GM12878 (cell line): ENCODE measurements around the gene CAMKMT. TPM values are rescaled to one million over a fixed set of nuclear protein-coding genes. Genes with fewer than 3 reads are reported as not detected.

Source experiments
- ATAC-seq: fragments of 200-7000 bp; cut with Tn5 transposase; 3 replicates; pipeline ENCODE4 v1.9.1; 2020; ENCODE audit warnings: mild to moderate bottlenecking, moderate library complexity
- BruUV-seq: library from RNA; stranded (reverse); fragments of 400-500 nt; replicated peaks from 2 replicates; lab custom pipeline; 2021; lab: Mats Ljungman, UMichigan
- CTCF ChIA-PET: fragments of 300-600 bp; sonication (Branson Sonifier 250); formaldehyde crosslinking; extraction: SDS; loops from one replicate; lab custom pipeline; 2021; ENCODE audit warnings: inconsistent platforms; lab: Yijun Ruan, JAX
- POLR2A ChIA-PET: fragments of 350-600 bp; formaldehyde crosslinking; extraction: SDS; loops from one replicate; lab custom pipeline; 2021; ENCODE audit warnings: inconsistent platforms; lab: Charles Lee
- RAD21 ChIA-PET: fragments of 300-600 bp; sonication (Branson Sonifier 250); formaldehyde crosslinking; loops from one replicate; lab custom pipeline; 2023; ENCODE audit warnings: antibody characterized with exemption; ENCODE audit not compliant: unreplicated experiment; lab: Charles Lee
- SMC1A ChIA-PET: fragments of 300-600 bp; sonication (Branson Sonifier 250); formaldehyde crosslinking; loops from one replicate; lab custom pipeline; 2023; ENCODE audit not compliant: unreplicated experiment, uncharacterized antibody; lab: Charles Lee
- DNase-seq: peaks from one replicate; pipeline ENCODE4 v3.0.0-alpha.2; 2011; ENCODE audit warnings: low read depth, low spot score
- FAIRE-seq: peaks from 3 replicates; lab custom pipeline; 2011; peaks lifted over from hg19 to GRCh38; lab: Jason Lieb, UNC
- H2AFZ ChIP-seq: 2 replicates; pipeline ENCODE4 v1.6.0; 2011; ENCODE audit warnings: low read depth, low read length, control low read depth; ENCODE audit not compliant: control insufficient read depth
- H3K27ac ChIP-seq: 2 replicates; pipeline ENCODE4 v1.5.1; 2011; ENCODE audit warnings: control low read depth; ENCODE audit not compliant: control insufficient read depth, insufficient read depth
- H3K27me3 ChIP-seq, 2 experiments: replicated peaks in 1 of 2; 2 replicates each; pipeline versions ENCODE4 v1.6.0 to v1.6.1; 2011; ENCODE audit warnings: low read length in 1 of 2; ENCODE audit not compliant: control insufficient read depth in 2 of 2, insufficient read depth in 2 of 2
- H3K36me3 ChIP-seq, 2 experiments: 2 replicates each; pipeline ENCODE4 v1.5.1; 2011; ENCODE audit warnings: low read length in 1 of 2; ENCODE audit not compliant: control insufficient read depth in 2 of 2, insufficient read depth in 2 of 2
- H3K4me1 ChIP-seq: 2 replicates; pipeline ENCODE4 v1.6.1; 2011; ENCODE audit warnings: mild to moderate bottlenecking, low read length, moderate library complexity, mixed read lengths; ENCODE audit not compliant: control insufficient read depth, insufficient read depth
- H3K4me2 ChIP-seq: 2 replicates; pipeline ENCODE4 v1.6.0; 2011; ENCODE audit warnings: control low read depth; ENCODE audit not compliant: control insufficient read depth, insufficient read depth
- H3K4me3 ChIP-seq: fragments of 200-600 bp; sonication (generic); 2 replicates; pipeline ENCODE4 v1.5.1; 2016
- H3K79me2 ChIP-seq: 2 replicates; pipeline ENCODE4 v1.6.0; 2011; ENCODE audit warnings: low read length; ENCODE audit not compliant: control insufficient read depth, insufficient read depth
- H3K9ac ChIP-seq: 2 replicates; pipeline ENCODE4 v1.8.0; 2011; ENCODE audit warnings: low read length, control low read depth, mixed read lengths; ENCODE audit not compliant: control insufficient read depth, insufficient read depth
- H3K9me3 ChIP-seq: replicated peaks from 3 replicates; pipeline ENCODE4 v1.5.1; 2011; ENCODE audit warnings: mild to moderate bottlenecking, low read length; ENCODE audit not compliant: control insufficient read depth, insufficient read depth
- H4K20me1 ChIP-seq: 2 replicates; pipeline ENCODE4 v1.6.0; 2011; ENCODE audit not compliant: control insufficient read depth, insufficient read depth
- CBX5 ChIP-seq: sonication (generic); IDR thresholded peaks from 2 replicates; pipeline ENCODE4 v1.6.1; 2016; ENCODE audit warnings: low read depth, moderate library complexity, mild to moderate bottlenecking, inconsistent platforms
- FOS ChIP-seq: IDR thresholded peaks from 3 replicates; pipeline ENCODE4 v1.6.1; 2011; ENCODE audit warnings: borderline replicate concordance; ENCODE audit not compliant: insufficient read length; ENCODE audit errors: extremely low read depth
- HSF1 ChIP-seq: fragments of 150-350 bp; IDR thresholded peaks from 2 replicates; pipeline ENCODE4 v1.6.1; 2014; ENCODE audit warnings: mild to moderate bottlenecking, low read depth, low read length
- JUND ChIP-seq: IDR thresholded peaks from 2 replicates; pipeline ENCODE4 v1.6.1; 2012; ENCODE audit warnings: low read depth, mild to moderate bottlenecking, low read length, improper control_type of control experiment, moderate library complexity
- MTA2 ChIP-seq: fragments of 450-650 bp; IDR thresholded peaks from 2 replicates; pipeline ENCODE4 v1.6.1; 2016; ENCODE audit warnings: low read depth, mild to moderate bottlenecking, moderate library complexity
- MYC ChIP-seq: IDR thresholded peaks from 2 replicates; pipeline ENCODE4 v1.6.1; 2011; ENCODE audit warnings: mild to moderate bottlenecking, low read length, moderate library complexity, inconsistent platforms; ENCODE audit not compliant: insufficient read depth, insufficient replicate concordance, insufficient read length, severe bottlenecking
- POLR2AphosphoS5 ChIP-seq: IDR thresholded peaks from 2 replicates; pipeline ENCODE4 v1.6.1; 2011; ENCODE audit warnings: mild to moderate bottlenecking, low read length, inconsistent platforms
- RB1 ChIP-seq: fragments of 450-650 bp; formaldehyde crosslinking; IDR thresholded peaks from 2 replicates; pipeline ENCODE4 v1.6.1; 2017; ENCODE audit warnings: mild to moderate bottlenecking, borderline replicate concordance
- SMC3 ChIP-seq: IDR thresholded peaks from 2 replicates; pipeline ENCODE4 v1.6.1; 2011; ENCODE audit warnings: low read length, improper control_type of control experiment, borderline replicate concordance
- SP1 ChIP-seq: IDR thresholded peaks from one replicate; pipeline ENCODE4 v1.6.1; 2011; ENCODE audit warnings: low read depth, low read length
- SPI1 ChIP-seq: IDR thresholded peaks from 2 replicates; pipeline ENCODE4 v1.6.1; 2011; ENCODE audit warnings: low read depth, mild to moderate bottlenecking, low read length, moderate library complexity, borderline replicate concordance; ENCODE audit not compliant: insufficient read depth
- USF1 ChIP-seq: IDR thresholded peaks from 2 replicates; pipeline ENCODE4 v1.6.1; 2011; ENCODE audit warnings: borderline replicate concordance, low read depth, mild to moderate bottlenecking, moderate library complexity, mixed read lengths, low read length; ENCODE audit not compliant: insufficient read depth; ENCODE audit errors: extremely low read length
- ZBED1 ChIP-seq: IDR thresholded peaks from 2 replicates; pipeline ENCODE4 v1.6.1; 2016; ENCODE audit warnings: borderline replicate concordance
- ZNF217 ChIP-seq: fragments of 450-650 bp; IDR thresholded peaks from 2 replicates; pipeline ENCODE4 v1.6.1; 2017; ENCODE audit warnings: antibody characterized with exemption, mild to moderate bottlenecking
- ZNF592 ChIP-seq: fragments of 450-650 bp; IDR thresholded peaks from 2 replicates; pipeline ENCODE4 v1.6.1; 2017; ENCODE audit warnings: mild to moderate bottlenecking, moderate library complexity
- WGBS: methylation state at CpG from one replicate; pipeline ENCODE4 v1.1.6; 2016; ENCODE audit warnings: low lambda C conversion rate; ENCODE audit not compliant: insufficient replicate concordance, insufficient coverage; ENCODE audit errors: missing lambda C conversion rate; 5-methylcytosine and 5-hydroxymethylcytosine counted together
- in situ Hi-C: fragments of 300-500 bp; cut with MboI; formaldehyde crosslinking; loops from 9 replicates; pipeline ENCODE4 v1.14.3; 2018; ENCODE audit warnings: mixed read lengths
- intact Hi-C: fragments of 100-400 bp; cut with micrococcal nuclease; formaldehyde crosslinking; loops from one replicate; pipeline ENCODE4 v1.14.2; 2022; ENCODE audit not compliant: unreplicated experiment
- polyA plus RNA-seq, 11 experiments: library from polyadenylated mRNA; depleted of rRNA in 4 of 11; unstranded in 6 of 11; stranded (reverse) in 5 of 11; fragments of >200 nt; fragmentation: Nextera tagmentation in 4 of 11; fragmentation: Illumina TruSeq in 1 of 11; extraction: Ambion mirVana in 4 of 11; extraction: Trizol in 1 of 11; gene quantifications; 1 replicate in 1 of 11; 2 replicates in 10 of 11; pipeline versions ENCODE4 v1.2.1 to v1.2.3, GENCODE V29; 2011 to 2016; ENCODE audit warnings: inconsistent platforms in 2 of 11, missing spikeins in 2 of 11, low read depth in 1 of 11
- total RNA-seq, 4 experiments: library from RNA; depleted of rRNA in 3 of 4; stranded (reverse); fragments of >200 nt in 3 of 4; fragmentation: Illumina TruSeq in 1 of 4; extraction: Trizol in 1 of 4; gene quantifications; 2 replicates each; pipeline versions ENCODE4 v1.2.1 to v1.2.3, GENCODE V29; 2013 to 2021
- TF ChIP-seq, protein P1 (sequence below), 3 experiments: IDR thresholded peaks in 2 of 3; conservative IDR thresholded peaks in 1 of 3; 2 replicates each; pipeline ENCODE4 v1.5.1; 2011; ENCODE audit warnings: low read depth in 3 of 3, low read length in 3 of 3, mild to moderate bottlenecking in 3 of 3, control low read depth in 2 of 3, moderate library complexity in 2 of 3, inconsistent platforms in 1 of 3, mixed read lengths in 1 of 3; ENCODE audit not compliant: control insufficient read depth in 2 of 3, insufficient read depth in 1 of 3; ENCODE audit errors: extremely low read depth in 1 of 3

The CAMKMT gene
- total and polyA plus RNA-seq, 10 of the 15 experiments (the other 5 are each of a cell fraction or from before 2014, with no cell fraction given), result 2.7 to 16.0 (median 11.8) TPM

- RAD21 ChIA-PET, result no interaction called here
These were observed 40.9 kb upstream of the CAMKMT start for GRCh38 chr2:44320832-44321231.

More at GRCh38 chr2:44320832-44321231, 40.9 kb upstream of the CAMKMT start:
- Histone ChIP-seq H3K4me3 (no peak overlapping the region), H3K79me2 (no peaks in the 10 kb centered on the region), H3K4me1 (no peaks in the 10 kb centered on the region), H3K27ac (no peak overlapping the region), H2AFZ (no peak overlapping the region), H3K4me2 (no peak overlapping the region), H3K9ac (no peak overlapping the region), H4K20me1 (no peaks in the 10 kb centered on the region), H3K9me3 (no peaks in the 10 kb centered on the region), H3K36me3 (peaks cover 7 to 15% of the 10 kb centered on the region in 2 experiments), H3K27me3 (no peaks in the 10 kb centered on the region)
- SMC1A ChIA-PET, result interaction anchor here (0.9 kb wide), 1 partner anchor 277 kb away, joined by 3 read pairs; no protein-coding TSS in a partner anchor
- CTCF ChIA-PET, result no interaction called here
- TF ChIP-seq HSF1, result no peak
- no peak for TF ChIP-seq ZNF592
- no peak for TF ChIP-seq ZNF217
- TF ChIP-seq ZBED1, result no peak
- no peak for TF ChIP-seq USF1
- TF ChIP-seq SPI1, result no peak
- no peak for TF ChIP-seq CBX5
- no peak for TF ChIP-seq SP1
- no peak for TF ChIP-seq JUND
- no peak for TF ChIP-seq POLR2AphosphoS5
- no peak for TF ChIP-seq MTA2
- no peak for TF ChIP-seq SMC3
- no peak for TF ChIP-seq FOS
- TF ChIP-seq RB1, result no peak
- TF ChIP-seq, protein P1, sequence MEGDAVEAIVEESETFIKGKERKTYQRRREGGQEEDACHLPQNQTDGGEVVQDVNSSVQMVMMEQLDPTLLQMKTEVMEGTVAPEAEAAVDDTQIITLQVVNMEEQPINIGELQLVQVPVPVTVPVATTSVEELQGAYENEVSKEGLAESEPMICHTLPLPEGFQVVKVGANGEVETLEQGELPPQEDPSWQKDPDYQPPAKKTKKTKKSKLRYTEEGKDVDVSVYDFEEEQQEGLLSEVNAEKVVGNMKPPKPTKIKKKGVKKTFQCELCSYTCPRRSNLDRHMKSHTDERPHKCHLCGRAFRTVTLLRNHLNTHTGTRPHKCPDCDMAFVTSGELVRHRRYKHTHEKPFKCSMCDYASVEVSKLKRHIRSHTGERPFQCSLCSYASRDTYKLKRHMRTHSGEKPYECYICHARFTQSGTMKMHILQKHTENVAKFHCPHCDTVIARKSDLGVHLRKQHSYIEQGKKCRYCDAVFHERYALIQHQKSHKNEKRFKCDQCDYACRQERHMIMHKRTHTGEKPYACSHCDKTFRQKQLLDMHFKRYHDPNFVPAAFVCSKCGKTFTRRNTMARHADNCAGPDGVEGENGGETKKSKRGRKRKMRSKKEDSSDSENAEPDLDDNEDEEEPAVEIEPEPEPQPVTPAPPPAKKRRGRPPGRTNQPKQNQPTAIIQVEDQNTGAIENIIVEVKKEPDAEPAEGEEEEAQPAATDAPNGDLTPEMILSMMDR (IDR thresholded peaks at IDR 0.05 in 2 of 3, conservative IDR thresholded peaks at IDR 0.05 in 1 of 3; ENCODE audit: control insufficient read depth in 2 of 3, extremely low read depth in 1 of 3, insufficient read depth in 1 of 3, low read depth in 3 of 3, low read length in 3 of 3), result no peak
- TF ChIP-seq MYC, result no peak
- in situ Hi-C loops, result no loop called here
- intact Hi-C loops, result no loop called here
- FAIRE-seq (no peak), ATAC-seq (no peak), DNase-seq (no peak)
- POLR2A ChIA-PET, result no interaction called here
- WGBS, result 97% methylated on average over 1 of the region's 1 CpG
- BruUV-seq, result no TSS peak
